HEK293 (cell line): Measurements from ENCODE around the gene HS1BP3.

Experiments used
- CTCF ChIA-PET: fragments of 350-600 bp; formaldehyde crosslinking; extraction: SDS; loops from one replicate; lab custom pipeline; 2021; ENCODE audit warnings: antibody characterized with exemption; lab: Yijun Ruan, JAX
- POLR2A ChIA-PET: fragments of 300-600 bp; formaldehyde crosslinking; extraction: SDS; loops from one replicate; lab custom pipeline; 2020; ENCODE audit warnings: antibody characterized with exemption, inconsistent platforms; lab: Yijun Ruan, JAX
- H3K27ac ChIP-seq: fragments of 200-500 bp; sonication (Bioruptor generic); 2 replicates; pipeline ENCODE4 v1.5.1; 2014; ENCODE audit warnings: low read depth, low read length, control low read depth, inconsistent platforms; ENCODE audit errors: extremely low read depth
- H3K36me3 ChIP-seq, 2 experiments: fragments of 200-500 bp in 1 of 2; sonication (Bioruptor generic) in 1 of 2; 1 replicate in 1 of 2; 2 replicates in 1 of 2; pipeline ENCODE4 v1.5.1; 2014 to 2017; ENCODE audit warnings: inconsistent platforms in 2 of 2, low read length in 2 of 2; ENCODE audit not compliant: control insufficient read depth in 2 of 2, insufficient read depth in 1 of 2
- H3K4me1 ChIP-seq: fragments of 200-500 bp; sonication (Bioruptor generic); 2 replicates; pipeline ENCODE4 v1.5.1; 2014; ENCODE audit warnings: mild to moderate bottlenecking, low read length, inconsistent platforms; ENCODE audit not compliant: control insufficient read depth, insufficient read depth
- H3K4me3 ChIP-seq: 2 replicates; pipeline ENCODE4 v1.5.1; 2011; ENCODE audit warnings: low read depth, mild to moderate bottlenecking, control low read depth, low read length, moderate library complexity
- H3K9me3 ChIP-seq: fragments of 200-500 bp; sonication (Bioruptor generic); 2 replicates; pipeline ENCODE4 v1.5.1; 2014; ENCODE audit warnings: low read depth, low read length, inconsistent platforms; ENCODE audit not compliant: control insufficient read depth, insufficient read depth
- SALL2 ChIP-seq: fragments of 450-650 bp; formaldehyde crosslinking; IDR thresholded peaks from 2 replicates; pipeline ENCODE4 v1.5.0; 2017; ENCODE audit warnings: missing biosample characterization, mild to moderate bottlenecking, missing genetic modification characterization, borderline replicate concordance
- ZBTB8A ChIP-seq: fragments of 450-650 bp; formaldehyde crosslinking; IDR thresholded peaks from 2 replicates; pipeline ENCODE4 v1.5.1; 2016; ENCODE audit warnings: missing biosample characterization, missing genetic modification characterization
- ZFP3 ChIP-seq: fragments of 450-650 bp; formaldehyde crosslinking; IDR thresholded peaks from 2 replicates; pipeline ENCODE4 v1.5.1; 2016; ENCODE audit warnings: low read depth, missing biosample characterization, missing genetic modification characterization
- ZNF214 ChIP-seq: fragments of 450-650 bp; formaldehyde crosslinking; IDR thresholded peaks from 2 replicates; pipeline ENCODE4 v1.5.1; 2017; ENCODE audit warnings: missing biosample characterization, mild to moderate bottlenecking, missing genetic modification characterization, borderline replicate concordance
- ZNF391 ChIP-seq: fragments of 450-650 bp; formaldehyde crosslinking; IDR thresholded peaks from 2 replicates; pipeline ENCODE4 v1.5.1; 2016; ENCODE audit warnings: low read depth, missing biosample characterization, missing genetic modification characterization, borderline replicate concordance
- ZNF571 ChIP-seq: fragments of 450-650 bp; formaldehyde crosslinking; IDR thresholded peaks from 2 replicates; pipeline ENCODE4 v1.5.0; 2017; ENCODE audit warnings: missing biosample characterization, missing genetic modification characterization
- ZNF621 ChIP-seq: fragments of 450-650 bp; formaldehyde crosslinking; IDR thresholded peaks from 2 replicates; pipeline ENCODE4 v1.5.1; 2017; ENCODE audit warnings: missing biosample characterization, missing genetic modification characterization
- ZNF623 ChIP-seq: fragments of 450-650 bp; formaldehyde crosslinking; IDR thresholded peaks from 2 replicates; pipeline ENCODE4 v1.5.1; 2016; ENCODE audit warnings: missing biosample characterization, missing genetic modification characterization
- ZNF658 ChIP-seq: fragments of 450-650 bp; formaldehyde crosslinking; IDR thresholded peaks from 2 replicates; pipeline ENCODE4; 2016; ENCODE audit warnings: missing biosample characterization, missing genetic modification characterization
- ZNF707 ChIP-seq: fragments of 450-650 bp; formaldehyde crosslinking; IDR thresholded peaks from 2 replicates; pipeline ENCODE4 v1.5.1; 2016; ENCODE audit warnings: missing biosample characterization, missing genetic modification characterization
- ZNF76 ChIP-seq: fragments of 450-650 bp; formaldehyde crosslinking; IDR thresholded peaks from 2 replicates; pipeline ENCODE4; 2016; ENCODE audit warnings: low read depth, missing biosample characterization, missing genetic modification characterization, borderline replicate concordance
- ZNF768 ChIP-seq: fragments of 450-650 bp; formaldehyde crosslinking; IDR thresholded peaks from 2 replicates; pipeline ENCODE4 v1.5.1; 2018; ENCODE audit warnings: missing biosample characterization, mild to moderate bottlenecking, missing genetic modification characterization
- ZNF830 ChIP-seq: fragments of 450-650 bp; IDR thresholded peaks from 2 replicates; pipeline ENCODE4 v1.5.0; 2018; ENCODE audit warnings: missing biosample characterization, missing genetic modification characterization, low read depth, mild to moderate bottlenecking, moderate library complexity
- ZSCAN30 ChIP-seq: fragments of 450-650 bp; IDR thresholded peaks from 2 replicates; pipeline ENCODE4 v1.5.1; 2018; ENCODE audit warnings: missing biosample characterization, mild to moderate bottlenecking, missing genetic modification characterization, moderate library complexity
- TF ChIP-seq, protein P1 (sequence below): fragments of 450-650 bp; formaldehyde crosslinking; IDR thresholded peaks from 2 replicates; pipeline ENCODE4 v1.5.1; 2016; ENCODE audit warnings: missing biosample characterization, missing genetic modification characterization, low read depth
- TF ChIP-seq, protein P2 (sequence below): fragments of 450-650 bp; formaldehyde crosslinking; IDR thresholded peaks from 2 replicates; pipeline ENCODE4 v1.5.1; 2016; ENCODE audit warnings: missing biosample characterization, missing genetic modification characterization
- TF ChIP-seq, protein P3 (sequence below): fragments of 450-650 bp; IDR thresholded peaks from 2 replicates; pipeline ENCODE4 v1.5.1; 2018; ENCODE audit warnings: missing biosample characterization, mild to moderate bottlenecking, missing genetic modification characterization
- TF ChIP-seq, protein P4 (sequence below): fragments of 450-650 bp; formaldehyde crosslinking; IDR thresholded peaks from 2 replicates; pipeline ENCODE4 v1.5.1; 2017; ENCODE audit warnings: missing biosample characterization, missing genetic modification characterization
- TF ChIP-seq, protein P5 (sequence below): fragments of 450-650 bp; formaldehyde crosslinking; IDR thresholded peaks from 2 replicates; pipeline ENCODE4 v1.5.1; 2016; ENCODE audit warnings: missing biosample characterization, missing genetic modification characterization

HS1BP3 gene

DNA sequence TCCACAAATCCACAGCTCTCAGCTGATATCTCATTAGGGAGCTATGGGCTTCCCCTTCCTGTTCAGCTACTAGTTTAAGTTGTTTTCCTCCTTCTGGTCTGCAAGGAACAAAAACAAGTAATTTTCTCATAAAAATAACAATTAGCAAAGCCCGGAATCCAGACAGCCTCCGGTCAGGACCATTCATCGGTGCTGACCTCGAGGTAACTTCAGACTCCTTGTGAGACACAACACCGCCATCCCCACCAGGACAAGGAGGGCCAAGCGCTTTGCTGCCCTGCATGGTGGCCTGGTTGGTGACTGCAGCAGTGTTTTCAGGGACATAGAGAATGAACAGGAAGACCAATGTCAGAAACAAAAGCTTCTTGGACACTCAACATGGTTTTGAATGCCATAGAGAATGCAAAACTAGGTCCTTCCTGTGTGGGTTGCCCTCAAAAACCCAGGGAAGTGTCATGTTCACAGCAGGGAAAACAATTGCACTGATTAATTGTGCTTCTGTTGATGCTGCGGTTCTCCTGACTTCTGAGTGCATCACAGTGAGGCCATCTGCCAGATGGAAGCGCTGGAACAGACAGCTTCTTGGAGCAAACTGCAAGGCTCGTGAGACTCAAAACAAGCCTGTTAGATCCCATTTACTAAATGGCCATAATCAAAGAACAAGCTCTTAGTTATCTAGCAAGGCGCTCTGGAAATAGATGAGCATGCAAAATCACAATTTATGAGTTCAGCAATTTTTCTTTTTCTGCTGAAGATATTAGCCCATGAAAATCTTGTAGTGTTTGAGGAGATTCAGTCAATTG is 77.1 kb downstream of the HS1BP3 start (continued):
- TF ChIP-seq, protein P1, sequence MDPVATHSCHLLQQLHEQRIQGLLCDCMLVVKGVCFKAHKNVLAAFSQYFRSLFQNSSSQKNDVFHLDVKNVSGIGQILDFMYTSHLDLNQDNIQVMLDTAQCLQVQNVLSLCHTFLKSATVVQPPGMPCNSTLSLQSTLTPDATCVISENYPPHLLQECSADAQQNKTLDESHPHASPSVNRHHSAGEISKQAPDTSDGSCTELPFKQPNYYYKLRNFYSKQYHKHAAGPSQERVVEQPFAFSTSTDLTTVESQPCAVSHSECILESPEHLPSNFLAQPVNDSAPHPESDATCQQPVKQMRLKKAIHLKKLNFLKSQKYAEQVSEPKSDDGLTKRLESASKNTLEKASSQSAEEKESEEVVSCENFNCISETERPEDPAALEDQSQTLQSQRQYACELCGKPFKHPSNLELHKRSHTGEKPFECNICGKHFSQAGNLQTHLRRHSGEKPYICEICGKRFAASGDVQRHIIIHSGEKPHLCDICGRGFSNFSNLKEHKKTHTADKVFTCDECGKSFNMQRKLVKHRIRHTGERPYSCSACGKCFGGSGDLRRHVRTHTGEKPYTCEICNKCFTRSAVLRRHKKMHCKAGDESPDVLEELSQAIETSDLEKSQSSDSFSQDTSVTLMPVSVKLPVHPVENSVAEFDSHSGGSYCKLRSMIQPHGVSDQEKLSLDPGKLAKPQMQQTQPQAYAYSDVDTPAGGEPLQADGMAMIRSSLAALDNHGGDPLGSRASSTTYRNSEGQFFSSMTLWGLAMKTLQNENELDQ (tag by site-specific recombination) = no peak
- no peak for TF ChIP-seq ZNF391 (tag by site-specific recombination)
- TF ChIP-seq, protein P2, sequence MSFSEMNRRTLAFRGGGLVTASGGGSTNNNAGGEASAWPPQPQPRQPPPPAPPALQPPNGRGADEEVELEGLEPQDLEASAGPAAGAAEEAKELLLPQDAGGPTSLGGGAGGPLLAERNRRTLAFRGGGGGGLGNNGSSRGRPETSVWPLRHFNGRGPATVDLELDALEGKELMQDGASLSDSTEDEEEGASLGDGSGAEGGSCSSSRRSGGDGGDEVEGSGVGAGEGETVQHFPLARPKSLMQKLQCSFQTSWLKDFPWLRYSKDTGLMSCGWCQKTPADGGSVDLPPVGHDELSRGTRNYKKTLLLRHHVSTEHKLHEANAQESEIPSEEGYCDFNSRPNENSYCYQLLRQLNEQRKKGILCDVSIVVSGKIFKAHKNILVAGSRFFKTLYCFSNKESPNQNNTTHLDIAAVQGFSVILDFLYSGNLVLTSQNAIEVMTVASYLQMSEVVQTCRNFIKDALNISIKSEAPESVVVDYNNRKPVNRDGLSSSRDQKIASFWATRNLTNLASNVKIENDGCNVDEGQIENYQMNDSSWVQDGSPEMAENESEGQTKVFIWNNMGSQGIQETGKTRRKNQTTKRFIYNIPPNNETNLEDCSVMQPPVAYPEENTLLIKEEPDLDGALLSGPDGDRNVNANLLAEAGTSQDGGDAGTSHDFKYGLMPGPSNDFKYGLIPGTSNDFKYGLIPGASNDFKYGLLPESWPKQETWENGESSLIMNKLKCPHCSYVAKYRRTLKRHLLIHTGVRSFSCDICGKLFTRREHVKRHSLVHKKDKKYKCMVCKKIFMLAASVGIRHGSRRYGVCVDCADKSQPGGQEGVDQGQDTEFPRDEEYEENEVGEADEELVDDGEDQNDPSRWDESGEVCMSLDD (tag by site-specific recombination) = no peak
- TF ChIP-seq ZNF830 (tag by site-specific recombination) = no peak
- TF ChIP-seq ZBTB8A (tag by site-specific recombination) = no peak
- no peak for TF ChIP-seq ZNF214 (tag by site-specific recombination)
- no peak for TF ChIP-seq ZNF623 (tag by site-specific recombination)
- TF ChIP-seq ZNF571 = no peak
- no peak for TF ChIP-seq ZNF658 (tag by site-specific recombination)

DNA sequence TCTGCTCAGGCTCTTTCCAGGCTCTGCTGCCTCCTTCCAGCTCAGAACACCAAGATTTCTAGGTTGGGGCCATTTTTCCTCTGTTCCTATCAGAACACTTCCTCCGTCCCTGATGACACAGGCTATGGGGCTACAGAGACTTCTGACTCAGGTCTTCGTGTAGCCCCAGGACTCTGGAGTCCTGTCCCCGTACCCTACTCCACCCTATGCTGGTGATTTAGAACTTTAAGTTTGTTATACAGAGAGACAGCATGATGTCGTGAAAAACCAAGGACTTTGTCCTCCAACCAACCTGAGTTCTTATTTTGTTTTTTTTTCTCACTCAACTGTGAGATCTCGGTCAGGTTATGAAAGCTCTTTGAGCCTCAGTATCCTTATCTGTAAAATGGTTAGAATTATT is 78.7 kb downstream of the HS1BP3 start:
- Histone ChIP-seq H3K4me1 (no peaks in the 10 kb centered on the region), H3K9me3 (no peaks in the 10 kb centered on the region), H3K36me3 (no peaks in the 10 kb centered on the region), H3K27ac (no peak overlapping the region), H3K4me3 (no peak overlapping the region)
- CTCF ChIA-PET = interaction anchor here (0.8 kb wide), 1 partner anchor 18 kb away, joined by 3 read pairs; no protein-coding TSS in a partner anchor
- POLR2A ChIA-PET = no interaction called here
- TF ChIP-seq, protein P3, sequence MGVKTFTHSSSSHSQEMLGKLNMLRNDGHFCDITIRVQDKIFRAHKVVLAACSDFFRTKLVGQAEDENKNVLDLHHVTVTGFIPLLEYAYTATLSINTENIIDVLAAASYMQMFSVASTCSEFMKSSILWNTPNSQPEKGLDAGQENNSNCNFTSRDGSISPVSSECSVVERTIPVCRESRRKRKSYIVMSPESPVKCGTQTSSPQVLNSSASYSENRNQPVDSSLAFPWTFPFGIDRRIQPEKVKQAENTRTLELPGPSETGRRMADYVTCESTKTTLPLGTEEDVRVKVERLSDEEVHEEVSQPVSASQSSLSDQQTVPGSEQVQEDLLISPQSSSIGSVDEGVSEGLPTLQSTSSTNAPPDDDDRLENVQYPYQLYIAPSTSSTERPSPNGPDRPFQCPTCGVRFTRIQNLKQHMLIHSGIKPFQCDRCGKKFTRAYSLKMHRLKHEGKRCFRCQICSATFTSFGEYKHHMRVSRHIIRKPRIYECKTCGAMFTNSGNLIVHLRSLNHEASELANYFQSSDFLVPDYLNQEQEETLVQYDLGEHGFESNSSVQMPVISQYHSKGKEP (tag by site-specific recombination) = no peak
- TF ChIP-seq ZNF621 (tag by site-specific recombination) (no peak), ZNF768 (tag by site-specific recombination) (no peak)

DNA sequence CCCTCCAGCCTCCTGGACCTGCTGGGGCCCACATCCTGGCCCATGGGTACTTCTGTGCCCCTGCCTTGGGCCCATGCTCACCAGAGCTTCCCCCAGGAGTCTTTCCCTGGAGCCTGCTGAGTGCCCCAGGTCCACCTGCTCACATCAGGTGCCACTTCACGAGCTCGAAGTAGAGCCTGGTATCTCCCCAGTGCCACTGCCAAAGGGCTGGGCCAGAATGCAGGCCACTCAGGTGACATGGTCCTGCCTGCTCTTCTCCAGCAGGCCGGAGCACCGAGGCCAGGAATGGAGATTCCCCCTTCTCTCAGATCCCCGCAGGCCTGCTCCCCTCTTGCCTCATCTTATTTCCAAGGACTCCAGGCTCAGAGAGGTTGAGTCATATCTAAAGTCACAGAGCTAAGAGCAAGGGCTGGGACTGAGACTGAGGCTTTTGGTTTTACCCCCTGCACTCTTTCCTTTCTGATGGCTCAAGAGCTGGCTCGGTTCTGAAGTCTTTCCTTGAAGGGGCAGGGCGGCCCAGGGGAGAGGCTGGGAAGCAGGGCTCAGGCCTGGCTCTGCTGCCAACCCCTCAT is 79.2 kb downstream of the HS1BP3 start:
- Histone ChIP-seq H3K4me3 (no peak overlapping the region), H3K4me1 (no peaks in the 10 kb centered on the region), H3K36me3 (no peaks in the 10 kb centered on the region), H3K9me3 (no peaks in the 10 kb centered on the region), H3K27ac (no peak overlapping the region)
- CTCF ChIA-PET = interaction anchor here (0.8 to 1.6 kb wide), 2 partner anchors 9 to 18 kb away, joined by 3 read pairs; no protein-coding TSS in a partner anchor
- POLR2A ChIA-PET = no interaction called here
- TF ChIP-seq SALL2 (tag by site-specific recombination) (no peak), ZNF707 (no peak), ZNF76 (tag by site-specific recombination) (no peak), ZSCAN30 (tag by site-specific recombination) (no peak), ZNF830 (tag by site-specific recombination) (no peak), ZFP3 (no peak)
- TF ChIP-seq, protein P4, sequence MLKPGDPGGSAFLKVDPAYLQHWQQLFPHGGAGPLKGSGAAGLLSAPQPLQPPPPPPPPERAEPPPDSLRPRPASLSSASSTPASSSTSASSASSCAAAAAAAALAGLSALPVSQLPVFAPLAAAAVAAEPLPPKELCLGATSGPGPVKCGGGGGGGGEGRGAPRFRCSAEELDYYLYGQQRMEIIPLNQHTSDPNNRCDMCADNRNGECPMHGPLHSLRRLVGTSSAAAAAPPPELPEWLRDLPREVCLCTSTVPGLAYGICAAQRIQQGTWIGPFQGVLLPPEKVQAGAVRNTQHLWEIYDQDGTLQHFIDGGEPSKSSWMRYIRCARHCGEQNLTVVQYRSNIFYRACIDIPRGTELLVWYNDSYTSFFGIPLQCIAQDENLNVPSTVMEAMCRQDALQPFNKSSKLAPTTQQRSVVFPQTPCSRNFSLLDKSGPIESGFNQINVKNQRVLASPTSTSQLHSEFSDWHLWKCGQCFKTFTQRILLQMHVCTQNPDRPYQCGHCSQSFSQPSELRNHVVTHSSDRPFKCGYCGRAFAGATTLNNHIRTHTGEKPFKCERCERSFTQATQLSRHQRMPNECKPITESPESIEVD (tag by site-specific recombination) = no peak
- TF ChIP-seq, protein P5, sequence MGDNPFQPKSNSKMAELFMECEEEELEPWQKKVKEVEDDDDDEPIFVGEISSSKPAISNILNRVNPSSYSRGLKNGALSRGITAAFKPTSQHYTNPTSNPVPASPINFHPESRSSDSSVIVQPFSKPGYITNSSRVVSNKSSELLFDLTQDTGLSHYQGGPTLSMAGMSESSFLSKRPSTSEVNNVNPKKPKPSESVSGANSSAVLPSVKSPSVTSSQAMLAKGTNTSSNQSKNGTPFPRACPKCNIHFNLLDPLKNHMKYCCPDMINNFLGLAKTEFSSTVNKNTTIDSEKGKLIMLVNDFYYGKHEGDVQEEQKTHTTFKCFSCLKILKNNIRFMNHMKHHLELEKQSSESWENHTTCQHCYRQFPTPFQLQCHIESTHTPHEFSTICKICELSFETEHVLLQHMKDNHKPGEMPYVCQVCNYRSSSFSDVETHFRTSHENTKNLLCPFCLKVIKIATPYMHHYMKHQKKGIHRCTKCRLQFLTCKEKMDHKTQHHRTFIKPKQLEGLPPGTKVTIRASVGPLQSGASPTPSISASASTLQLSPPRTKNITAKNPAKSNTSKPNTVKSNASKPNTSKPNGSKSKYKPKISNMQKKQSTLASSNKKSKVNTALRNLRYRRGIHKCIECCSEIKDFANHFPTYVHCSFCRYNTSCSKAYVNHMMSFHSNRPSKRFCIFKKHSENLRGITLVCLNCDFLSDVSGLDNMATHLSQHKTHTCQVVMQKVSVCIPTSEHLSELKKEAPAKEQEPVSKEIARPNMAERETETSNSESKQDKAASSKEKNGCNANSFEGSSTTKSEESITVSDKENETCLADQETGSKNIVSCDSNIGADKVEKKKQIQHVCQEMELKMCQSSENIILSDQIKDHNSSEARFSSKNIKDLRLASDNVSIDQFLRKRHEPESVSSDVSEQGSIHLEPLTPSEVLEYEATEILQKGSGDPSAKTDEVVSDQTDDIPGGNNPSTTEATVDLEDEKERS = no peak
